NCI-H774 (cell line): ENCODE data around the gene SIRPB2.

Experiments
- DNase-seq: peaks from one replicate; lab custom pipeline; 2025; lab: John Stamatoyannopoulos, UW

Gene SIRPB2

DNA sequence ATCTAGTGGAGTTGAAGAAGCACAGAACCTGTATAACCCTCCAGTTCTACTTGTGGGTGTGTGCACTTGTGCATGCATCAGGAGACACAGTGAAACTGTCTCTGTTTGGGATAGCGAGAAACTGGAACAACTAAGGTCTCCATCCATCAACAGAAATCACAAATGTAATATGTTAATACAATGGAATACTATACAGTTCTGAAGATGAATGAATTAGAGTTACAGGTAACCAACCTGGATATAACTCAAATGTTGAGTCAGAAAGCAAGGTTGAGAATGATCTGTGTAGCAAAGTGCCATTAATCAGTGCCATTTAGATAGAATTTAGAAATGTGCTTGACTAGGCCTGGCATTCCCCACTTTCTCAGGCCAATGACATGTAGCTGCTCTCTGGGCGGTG, 20.0 kb downstream of the SIRPB2 start:
- DNase-seq: no peak

DNA sequence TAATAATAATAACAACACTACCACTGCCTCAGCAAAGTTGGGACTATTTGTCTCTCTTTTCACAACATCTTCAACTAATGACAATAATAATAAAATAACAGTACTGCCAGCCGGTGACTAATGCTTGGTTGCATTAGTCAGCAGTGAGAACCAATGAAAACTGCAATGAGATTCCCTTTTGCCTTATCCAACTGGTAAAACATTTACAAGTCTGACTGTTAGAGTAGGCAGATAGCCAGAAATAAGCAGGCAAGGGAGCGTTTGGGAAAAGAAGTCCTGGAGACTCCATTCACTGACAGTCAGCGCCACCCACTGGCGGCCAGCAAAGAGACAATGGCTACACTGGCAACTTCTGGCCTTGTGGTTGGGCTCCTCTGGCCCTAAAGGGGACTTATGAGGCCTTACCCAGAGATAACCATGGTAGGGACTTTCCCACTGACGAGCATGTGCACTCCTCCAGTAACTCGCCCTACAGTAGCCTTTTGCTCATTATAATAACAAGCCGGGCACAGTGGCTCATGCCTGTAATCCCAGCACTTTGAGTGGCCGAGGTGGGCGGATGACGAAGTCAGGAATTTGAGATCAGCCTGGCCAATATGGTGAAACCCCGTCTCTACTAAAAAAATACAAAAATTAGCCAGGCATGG, 21.2 kb downstream of the SIRPB2 start:
- DNase-seq: peak; percentile 67

DNA sequence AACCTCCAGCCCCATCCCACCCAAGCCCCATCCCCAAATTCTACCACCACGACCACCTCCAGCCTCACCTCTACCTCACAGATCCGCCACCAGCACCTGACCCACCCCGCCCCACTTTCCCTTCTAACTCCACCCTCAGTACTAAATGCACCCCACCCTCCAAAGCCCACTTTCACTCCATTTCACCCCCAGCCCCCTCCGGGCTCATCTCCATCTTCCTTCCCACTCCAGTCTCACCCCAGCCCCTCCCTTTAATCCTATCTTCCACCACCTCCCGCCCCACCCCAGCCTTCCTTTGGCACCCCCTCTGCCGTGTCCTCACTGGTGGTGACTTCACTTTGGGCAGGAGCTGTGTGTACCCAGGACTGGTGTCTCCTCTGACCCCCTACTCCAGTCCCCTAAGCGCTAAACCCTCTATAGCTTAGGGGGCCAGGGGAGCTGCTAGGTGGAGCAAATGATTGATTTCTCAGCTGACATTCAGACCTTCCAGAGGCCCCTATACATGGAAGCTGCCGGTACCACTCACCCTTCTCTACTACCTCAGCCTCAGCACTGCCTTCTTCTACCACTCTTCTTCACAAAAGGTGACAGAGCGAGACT, 21.8 kb downstream of the SIRPB2 start:
- DNase-seq: no peak

DNA sequence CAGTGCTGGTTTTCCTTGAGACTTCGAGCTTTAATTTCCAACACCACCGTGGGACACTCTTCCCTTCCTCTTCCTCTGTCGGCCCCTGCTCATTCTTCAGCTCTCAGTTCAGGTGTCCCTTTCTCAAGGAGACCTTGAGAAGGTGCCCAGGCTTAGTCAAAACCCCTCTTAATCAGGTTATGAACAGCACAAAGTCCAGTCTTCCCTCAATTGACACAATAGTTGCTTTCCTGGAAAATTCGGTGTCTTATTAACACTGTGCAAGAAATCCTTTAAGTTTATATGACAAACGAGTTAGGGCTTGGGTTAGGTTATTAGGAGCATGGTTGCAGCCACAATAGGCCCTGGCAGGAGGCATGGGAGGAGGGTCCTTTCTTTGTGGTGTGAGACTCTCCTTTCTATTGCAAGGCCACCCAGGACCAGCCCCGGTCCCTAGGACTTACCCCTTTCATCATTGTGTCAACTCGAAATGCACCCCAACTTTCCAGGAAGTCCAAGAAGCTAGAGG, 23.0 kb downstream of the SIRPB2 start:
- DNase-seq: no peak

DNA sequence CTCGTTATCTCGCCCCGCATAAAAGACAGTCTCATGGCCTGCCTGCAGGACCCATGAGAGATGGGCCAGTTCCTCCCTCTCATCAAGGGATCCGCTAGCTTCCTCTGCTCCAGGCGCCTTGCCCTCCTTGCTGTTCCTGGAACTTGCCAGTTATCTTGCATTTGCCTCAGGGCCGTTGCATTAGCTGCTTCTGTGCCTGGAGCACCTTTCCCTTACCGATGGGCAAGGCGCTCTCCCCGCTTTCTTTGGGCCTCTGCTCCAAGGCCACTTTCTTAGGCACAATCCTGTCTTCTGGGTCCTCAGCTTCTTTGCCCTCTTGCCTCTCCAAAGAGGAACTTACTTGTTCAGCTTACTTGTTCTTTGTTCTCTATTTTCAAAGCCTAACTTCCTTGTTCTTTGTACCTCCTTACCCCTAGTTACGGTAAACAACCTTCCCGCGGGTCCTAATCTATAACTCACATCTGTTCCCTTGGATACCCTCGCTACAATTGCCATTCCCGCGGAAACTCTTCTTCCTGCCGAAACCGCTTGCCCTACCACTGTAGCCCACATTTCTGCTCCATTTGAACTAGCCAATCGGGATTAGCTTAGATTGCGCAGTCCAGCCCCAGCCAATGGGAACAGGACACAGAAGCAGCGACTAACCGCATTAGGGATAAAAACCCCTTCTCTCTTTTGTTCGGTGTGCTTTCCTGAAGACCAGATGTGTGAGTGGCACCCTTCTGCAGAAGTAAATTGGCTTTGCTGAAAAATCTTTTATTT, 23.7 kb downstream of the SIRPB2 start:
- no peak for DNase-seq

DNA sequence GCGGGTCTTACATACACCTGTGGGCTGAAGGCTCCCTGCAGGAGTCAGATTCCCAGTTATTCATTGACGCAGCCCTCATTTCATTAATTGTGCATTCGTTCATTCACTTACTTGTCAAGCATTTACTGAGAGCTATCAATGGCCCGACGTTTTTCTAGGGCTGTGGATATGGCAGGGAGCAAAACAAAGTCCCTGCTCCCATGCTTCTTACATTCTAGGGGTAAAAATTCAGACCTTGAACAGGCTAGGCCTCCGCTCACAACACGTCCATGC, 24.2 kb downstream of the SIRPB2 start:
- DNase-seq: no peak

DNA sequence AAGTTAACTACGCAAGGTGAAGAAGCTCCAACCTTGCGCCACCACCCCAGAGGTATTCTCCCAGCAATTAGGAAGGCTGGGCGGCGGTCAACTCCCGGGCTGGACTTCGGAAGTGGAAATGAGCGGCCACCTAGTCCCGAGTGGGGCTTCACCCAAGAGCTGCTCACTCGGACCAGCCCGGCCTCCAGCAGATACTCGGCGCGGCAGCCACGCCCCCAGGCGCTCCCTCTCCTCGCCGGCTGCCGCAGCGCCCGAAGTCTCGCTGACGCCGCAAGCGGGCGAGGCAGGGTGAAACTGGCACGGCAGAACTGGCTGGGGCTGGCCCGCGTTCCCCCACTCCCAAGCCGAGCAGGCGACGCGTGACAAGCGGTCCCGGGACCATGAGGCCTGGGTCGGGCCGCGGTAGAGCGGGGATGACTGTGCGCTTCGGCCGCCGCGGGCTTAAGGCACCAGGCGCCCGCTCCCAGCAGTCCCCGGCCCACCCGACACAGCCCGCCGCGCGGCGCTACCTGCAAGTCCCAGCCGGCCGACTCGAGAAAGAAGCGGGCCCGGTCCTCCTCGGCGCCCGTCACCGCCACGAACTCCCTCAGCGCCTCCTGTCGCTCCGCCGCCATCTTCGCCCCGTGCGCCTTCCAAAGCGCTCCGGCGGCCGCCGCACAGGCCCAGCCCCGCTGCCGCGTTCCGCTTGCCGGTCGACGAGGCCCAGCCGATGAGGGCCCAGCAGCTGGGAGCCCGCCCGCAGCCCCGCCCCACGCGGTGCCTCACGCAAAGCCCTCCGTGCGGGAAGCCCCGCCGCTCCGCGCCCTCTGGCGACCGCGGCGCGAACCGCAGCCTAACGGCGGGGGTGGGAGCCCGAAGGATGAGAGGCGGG, 24.8 kb downstream of the SIRPB2 start, which contains the start of gene NSFL1C:
NSFL1C (minus strand) TSS at position 639 of the 871 bp plus-strand sequence; CDS start at position 614, 25 bp downstream.
- DNase-seq: peak; percentile 93

DNA sequence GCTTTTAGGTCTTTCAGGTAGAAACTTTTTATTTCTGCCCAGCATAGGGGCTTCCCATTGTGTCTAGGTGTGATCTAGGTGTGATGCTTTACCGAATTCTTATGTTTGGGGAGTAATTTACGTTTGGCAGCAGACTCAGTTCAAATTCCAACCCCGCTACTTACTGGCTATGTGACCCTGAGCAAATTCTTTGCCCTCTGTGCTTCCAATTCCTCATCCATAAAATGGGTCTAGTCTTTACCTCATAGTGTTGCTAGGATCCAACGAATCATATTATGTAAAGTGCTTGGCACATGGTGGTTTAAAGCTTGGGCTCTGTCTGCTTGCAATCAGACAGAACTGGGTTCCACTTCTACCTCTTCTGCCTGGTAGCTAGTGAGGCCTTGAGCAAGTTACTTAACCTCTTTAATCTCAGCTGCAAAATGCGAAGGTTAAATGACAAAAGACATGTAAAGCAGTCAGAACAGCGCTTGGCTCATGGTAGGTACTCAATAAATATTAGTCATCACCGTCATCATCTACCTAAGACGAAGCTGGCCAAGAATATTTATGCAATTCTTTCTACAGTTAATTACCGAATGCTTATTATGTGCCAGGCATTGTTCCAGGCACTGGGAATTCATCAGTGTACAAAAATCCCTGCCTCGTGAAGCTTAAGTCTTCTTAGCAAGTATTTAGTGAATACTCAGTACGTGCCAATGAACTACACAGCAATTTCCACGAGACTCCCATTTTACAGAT, 25.6 kb downstream of the SIRPB2 start:
- DNase-seq: no peak

DNA sequence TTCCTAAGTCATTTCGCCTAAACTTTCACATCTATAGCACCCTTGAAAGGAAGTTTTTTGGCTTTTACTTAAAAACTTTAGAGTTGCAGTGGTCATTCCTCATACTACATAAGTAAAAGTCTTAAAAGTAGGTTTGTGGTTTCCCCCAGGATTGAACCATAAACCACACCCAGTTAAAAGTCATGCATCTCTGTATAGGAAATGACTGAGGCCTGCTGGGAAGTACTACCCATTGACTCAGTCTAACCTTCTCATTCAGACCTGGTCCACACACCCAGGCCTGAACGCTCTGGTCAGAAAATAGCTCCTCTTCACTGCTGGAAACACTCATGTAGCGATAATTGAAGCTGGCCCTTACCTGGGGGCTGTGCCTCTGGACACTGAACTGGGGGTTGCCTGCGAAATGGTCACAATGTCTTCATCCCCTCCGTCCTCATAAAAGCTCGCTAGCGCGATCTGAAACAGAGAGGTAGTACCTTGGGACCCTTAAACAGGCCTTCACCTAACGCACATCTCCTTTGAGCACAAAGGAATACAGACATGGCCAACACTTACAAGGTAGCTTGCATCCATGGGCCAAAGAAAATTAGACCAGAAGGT, 27.1 kb downstream of the SIRPB2 start:
- DNase-seq: no peak

DNA sequence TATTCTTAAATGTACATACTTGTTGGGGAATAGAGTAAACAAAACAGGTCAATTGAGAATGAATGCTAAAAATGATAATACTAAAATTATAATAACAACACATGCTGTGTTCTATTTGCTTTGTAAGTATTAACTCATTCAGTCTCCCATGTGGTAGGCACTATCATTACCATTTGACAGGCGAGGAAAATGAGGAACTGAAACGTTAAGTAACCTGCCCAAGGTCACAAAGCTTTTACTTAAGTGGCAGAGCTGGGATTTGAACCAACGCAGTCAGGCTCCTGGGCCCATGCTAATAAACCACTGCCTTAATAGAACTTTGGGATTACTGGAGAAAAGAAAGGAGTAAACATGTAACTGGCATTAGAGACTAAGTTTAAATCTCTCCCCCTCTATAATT, 28.4 kb downstream of the SIRPB2 start:
- no peak for DNase-seq

DNA sequence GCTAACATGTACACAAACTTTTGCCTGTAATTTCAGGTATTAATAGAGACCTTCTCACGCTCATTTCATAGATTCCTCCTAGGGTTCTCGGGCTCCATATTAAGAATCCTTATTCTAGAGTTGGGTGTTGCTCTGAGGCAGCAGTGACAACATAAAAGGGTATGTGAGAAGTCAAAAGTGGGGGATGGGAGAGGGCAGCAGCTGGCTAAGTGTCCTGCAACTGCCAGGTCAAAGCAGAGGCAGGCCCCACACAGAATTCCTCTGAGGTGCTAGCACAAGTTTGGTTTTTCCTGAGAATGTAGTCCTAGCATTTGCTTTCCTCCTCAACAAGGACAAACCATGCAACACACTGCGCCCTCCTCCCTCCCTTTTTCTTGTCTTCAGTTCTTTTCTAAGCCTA, 29.2 kb downstream of the SIRPB2 start:
- DNase-seq: no peak

DNA sequence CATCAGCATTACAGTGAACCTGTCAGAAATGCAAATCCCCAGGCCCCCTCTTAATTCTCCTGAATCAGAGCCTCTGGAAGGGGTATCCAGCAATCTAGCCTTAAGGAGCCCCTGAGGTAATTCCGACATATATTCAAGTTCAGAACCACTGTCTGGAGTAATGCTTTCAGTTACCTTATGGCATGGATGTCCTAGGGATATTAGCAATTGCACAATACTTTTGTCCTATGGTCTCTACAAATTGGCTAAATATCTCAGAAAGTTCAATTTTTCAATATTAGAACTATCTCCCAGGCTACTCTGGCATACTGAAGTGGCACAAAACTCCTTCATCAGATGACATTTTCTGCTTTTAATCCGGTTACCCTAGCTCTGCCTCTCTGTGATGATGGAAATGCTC, 30.9 kb downstream of the SIRPB2 start:
- no peak for DNase-seq

DNA sequence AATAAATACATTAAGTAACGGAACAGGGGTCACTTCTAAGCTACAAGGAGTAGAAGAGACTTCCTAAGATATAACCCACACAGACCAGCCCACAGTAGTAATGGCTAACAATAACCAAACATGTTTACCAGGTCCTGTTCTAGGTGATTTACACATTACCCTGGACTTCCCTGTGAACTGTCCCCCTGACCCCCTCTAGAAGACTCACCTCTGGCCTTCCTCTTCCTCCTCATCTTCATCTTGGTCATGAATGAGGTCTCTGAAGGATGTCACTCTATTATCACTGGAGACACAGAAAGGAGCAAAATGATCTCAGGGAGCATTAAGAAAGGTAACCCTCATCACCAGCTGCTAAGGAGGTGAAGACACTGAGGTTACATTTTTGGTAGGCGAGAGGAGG, 33.2 kb downstream of the SIRPB2 start:
- no peak for DNase-seq

DNA sequence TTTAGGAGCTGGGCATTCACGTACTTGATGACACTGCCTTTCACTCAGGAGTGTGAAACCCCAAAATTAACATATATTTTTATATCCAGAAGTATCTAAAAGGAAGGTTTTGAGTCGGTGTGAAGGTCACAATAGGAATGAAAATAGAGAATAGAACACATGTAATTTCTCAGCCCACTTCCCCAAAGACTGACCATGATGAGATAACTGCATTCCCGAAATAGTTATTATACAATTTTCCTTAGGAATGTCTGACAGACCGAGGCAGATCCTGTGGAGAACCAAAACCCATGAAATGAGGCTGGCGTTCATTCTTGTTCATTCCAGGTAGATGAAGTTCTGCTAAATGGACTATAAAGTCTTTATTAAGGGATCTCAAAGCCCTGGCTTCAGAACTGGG, 34.9 kb downstream of the SIRPB2 start:
- DNase-seq: no peak

DNA sequence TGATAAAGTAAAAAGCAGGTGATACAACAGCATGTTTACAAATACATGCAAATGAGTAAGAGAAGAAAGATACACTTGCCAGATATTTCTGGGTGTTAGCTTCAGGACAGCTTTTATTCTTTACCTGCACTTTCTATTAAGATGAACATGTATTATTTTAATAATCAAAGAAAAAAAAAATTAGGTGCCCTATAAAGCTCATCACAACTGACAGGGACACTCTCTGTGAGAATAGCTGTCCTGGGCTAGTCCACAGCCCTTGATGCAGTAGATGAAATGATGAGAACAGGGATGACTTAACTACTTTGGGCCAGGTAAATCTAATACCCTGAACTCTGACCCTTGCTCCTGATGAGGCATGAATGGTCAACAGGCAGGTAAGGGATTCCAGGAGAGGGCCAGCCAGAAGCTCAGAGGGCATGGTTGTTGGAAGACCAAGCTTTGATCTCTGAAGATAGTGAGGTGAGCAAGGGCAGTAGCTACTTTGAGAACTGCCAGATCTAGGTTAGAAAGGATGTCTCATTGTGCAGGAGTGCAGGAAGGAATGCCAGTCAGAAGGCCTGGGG, 40.2 kb downstream of the SIRPB2 start:
- no peak for DNase-seq

DNA sequence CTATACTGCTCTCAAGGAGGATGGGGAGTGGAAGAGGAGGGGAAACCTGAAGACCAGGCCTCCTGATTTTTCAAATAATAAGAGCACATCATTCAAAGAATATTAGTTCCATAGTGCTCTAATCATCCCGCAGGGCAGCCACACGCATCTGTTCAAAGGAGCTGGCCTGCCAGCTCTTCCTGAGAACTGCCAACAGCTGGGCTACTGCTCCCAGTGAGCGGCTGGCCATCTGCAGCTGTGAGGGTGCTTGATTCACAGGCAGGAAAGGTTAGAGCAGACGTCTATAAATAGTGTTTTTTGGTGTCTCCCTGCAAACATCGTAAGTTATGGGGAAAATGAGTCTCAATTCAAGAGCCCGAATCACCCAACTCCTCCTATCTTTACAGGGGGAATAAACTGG, 41.9 kb downstream of the SIRPB2 start:
- no peak for DNase-seq

DNA sequence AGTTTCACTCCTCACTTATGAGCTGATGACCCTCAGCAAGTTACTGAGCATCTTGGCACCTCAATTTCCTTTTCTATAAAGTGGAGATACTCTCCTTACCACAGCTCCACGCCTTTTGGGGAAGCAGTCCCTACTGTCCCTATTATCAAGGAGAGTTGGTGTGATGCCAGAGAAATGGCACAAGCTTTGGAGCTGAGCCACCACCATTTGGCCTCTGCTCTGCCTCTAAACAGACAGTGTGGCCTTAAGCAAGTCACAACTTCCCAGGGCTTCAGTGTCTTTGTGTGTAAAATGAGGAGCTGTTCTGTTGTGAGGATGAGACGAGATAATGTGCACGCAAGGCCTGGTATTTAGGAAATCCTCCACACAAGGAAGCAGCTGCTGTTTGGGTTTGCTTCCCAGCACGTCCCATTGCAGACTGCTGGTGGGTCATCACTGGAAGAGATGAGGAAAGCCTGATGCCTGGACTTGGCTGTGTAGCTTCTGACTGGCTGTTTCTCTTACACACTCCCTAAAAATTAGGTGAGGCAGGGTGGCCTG, 43.1 kb downstream of the SIRPB2 start:
- DNase-seq: no peak

DNA sequence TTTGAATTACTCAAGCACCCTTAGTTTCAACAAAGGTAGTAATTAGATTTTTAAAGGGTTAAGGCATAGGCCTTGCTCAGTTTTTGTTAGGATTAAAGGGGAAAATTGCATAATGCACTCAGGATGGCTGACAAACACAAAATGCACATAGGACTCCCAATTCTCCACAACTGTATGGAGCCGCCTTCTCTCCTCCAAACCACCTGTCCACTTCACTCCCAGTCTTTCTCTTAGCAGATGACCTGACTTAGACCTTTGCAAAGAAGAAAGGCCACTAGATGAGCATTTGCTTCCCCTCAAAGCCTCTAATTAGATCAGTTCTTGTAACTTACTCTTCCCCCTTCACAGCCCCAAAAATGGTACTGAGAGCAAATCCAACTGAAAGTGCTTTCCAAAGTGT, 44.7 kb downstream of the SIRPB2 start:
- DNase-seq: no peak

DNA sequence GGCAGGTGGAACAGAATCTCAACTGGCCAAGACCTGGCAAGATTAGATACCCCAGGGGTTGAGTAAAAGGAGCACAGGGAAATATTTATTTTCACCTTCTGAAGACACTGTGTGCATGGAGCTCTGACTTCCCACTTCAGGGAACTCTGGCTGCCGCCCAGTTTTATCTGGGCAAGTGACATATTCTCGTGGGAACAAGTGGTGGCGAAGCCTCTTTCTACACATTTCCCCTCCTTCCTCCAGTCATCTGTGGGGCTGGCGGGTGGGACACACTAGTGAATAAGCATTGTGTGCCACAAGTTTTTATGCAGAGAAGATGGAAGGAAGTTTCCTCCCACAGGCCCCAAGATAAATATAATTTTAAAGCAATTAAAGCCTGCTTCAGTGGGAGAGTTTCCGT, 48.1 kb downstream of the SIRPB2 start:
- no peak for DNase-seq

DNA sequence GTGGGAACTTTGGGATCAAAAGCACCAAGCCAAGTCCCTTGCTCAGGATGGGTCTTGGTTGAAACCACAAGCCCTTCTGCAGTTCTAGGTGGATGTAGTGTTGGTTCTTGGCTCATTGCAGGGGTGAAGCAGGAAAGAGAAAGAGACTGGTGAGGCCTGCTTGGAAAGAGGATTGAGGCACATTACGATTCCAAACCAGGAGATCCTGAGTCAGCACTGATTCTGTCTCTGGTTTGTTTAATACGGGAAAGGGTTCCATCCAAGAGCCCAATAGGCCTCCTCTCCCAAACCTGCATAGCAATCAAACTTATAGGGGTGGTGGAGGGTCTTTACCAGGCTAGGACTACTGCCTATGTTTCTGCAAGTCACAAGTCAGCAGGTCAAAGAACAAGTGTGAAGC, 48.9 kb downstream of the SIRPB2 start:
- no peak for DNase-seq

DNA sequence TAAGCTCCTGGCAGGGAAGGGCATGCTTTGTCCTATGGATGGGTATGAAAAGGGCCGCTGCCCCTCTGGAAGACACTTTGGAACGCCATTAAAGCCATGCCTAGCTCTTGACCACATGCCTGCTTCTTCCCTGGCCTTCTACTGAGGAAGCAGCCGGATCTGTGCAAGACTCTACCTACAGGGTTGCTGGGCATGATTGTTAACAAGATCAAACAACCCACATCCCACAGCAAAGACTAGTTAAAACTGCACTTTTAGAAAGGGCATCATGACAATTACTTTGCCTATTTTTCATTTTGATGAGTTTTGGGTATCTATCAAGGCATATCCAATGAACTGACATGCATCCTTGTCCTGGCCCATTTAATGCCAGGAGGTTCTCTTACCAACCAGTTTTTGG, 50.1 kb downstream of the SIRPB2 start:
- no peak for DNase-seq
